Amygdala (tissue), 56 donors: ENCODE results near the gene PLEKHA1.

ENCODE experiments used
- DNase-seq, 56 donors: peaks; one replicate each; lab custom pipeline; 2025; lab: John Stamatoyannopoulos, UW

PLEKHA1 gene

DNA sequence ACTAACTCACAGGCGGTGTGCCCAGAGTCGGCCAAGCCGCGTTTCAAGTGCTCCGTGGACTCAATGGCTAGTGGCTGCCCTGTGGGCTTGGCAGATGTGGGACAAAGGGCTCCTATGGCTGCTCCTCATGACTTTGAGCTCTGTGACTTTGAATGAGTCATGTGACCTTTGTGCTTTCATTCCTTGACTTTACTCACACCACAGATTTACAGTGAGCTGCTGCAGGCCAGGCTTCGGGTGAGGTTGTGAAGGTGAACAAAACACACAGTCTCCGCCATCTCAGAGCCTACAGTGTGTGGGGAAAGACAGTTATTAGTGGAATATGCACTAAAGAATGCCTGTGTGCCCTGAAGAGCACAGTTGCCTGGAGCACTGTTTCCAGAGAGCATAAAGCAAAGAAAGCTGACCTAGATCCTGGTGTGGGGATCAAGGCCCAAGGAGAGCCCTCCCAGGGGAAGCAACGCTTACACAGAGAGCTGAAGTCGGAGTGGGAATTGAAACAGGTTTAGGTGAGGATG, 29.7 kb upstream of the PLEKHA1 start:
- DNase-seq, result peak in 21 of 56 donors; percentile 7 to 66 (median 27)

DNA sequence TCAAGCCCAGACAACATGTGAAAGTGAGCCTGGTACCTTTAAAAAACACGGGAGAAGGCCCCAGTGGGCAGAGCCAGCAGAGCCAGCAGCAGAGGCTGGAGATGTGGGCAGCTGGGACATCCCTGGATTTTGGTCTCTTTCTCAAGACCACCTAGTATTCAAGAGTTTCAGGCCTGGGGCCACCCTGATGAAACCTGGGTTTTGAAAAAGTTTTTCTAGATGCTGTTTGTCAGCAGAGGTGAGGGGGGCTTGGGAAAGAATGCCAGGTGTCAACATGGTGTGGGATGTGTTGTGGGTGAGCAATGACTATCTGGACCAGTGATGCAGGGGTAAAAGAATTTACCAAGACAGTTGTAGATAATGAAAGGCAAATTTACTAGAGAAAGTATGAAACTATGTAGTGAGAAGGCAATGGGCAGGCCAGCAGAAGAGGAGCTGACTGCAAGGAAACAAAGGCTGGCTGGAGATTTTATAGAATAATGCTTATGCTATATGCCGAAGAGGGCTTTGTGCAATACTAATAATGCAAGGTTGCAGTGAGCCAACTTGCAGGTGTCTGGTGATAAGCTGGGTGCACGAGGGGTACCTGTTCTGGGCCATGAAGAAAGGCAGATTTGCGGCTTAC, 28.1 kb upstream of the PLEKHA1 start:
- DNase-seq, result no peak

DNA sequence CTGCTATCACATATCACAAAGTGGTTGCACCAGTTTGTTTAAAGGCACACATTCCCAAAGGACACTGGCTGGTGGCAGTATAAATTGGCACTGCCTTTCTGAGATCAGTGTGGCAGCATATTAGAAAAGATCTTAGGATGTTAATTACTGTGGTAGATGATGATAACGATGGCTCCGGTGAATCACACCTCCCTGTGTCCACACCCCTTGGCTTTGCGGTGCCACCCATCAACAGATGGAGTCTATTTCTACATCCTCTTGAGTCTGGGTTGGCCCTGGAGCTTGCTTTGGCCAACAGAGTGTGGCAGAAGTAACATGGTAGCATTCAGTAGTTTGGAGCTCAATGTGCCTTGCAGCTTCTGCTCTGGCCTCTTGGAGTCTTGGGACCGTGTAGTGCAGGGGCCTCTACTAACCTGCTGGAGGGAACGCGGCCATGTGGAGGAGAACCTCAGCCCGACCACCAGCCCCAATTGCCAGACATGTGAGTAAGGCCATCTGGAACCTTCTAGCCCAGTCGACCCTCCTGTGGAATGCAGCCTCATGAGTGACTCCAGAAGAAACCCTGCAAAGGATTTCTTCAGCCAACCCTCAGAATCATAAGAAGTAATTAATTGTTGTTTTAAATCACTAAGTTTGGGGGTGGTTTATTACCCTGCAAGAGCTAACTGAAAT, 27.2 kb upstream of the PLEKHA1 start:
- DNase-seq, result no peak

DNA sequence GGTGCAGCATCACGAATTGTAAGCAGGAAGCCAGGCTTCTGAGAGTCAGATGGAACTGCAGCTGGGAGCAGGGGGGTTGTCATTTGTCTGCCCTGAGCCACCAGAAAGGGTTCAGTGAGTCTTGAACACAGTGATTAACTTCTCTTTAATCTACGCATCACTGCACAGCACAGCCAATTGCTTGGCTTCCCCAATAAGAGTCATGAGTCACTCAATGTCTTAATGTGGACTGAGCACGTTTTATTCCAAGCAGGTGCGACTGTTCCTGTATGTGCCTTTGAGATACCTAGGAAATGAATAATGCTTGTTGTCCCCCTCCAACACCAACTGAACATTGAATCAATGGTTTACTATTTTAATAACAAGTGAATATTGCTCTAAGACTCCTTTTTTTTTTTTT, 26.0 kb upstream of the PLEKHA1 start:
- no peak for DNase-seq

DNA sequence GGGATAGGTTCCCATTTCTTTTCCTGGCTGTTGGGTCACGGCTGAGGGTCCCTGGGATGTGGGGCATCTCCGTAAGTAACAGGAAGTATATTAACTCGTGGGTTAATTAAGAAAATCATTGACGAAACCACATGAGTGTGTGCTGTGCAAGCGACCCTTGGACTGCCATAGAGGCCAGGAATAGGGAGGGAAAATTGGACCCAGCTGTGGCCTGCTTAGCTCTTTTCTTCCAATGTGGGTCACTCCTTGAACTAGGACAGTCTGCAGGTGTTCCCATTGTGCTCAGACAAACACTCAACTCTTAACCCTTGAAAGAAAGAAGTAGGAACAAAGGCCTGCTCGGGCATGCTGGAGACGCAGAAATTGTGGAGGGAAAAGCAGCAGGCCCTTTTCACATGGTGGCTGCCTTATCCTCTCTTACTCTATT, 25.6 kb upstream of the PLEKHA1 start:
- no peak for DNase-seq

DNA sequence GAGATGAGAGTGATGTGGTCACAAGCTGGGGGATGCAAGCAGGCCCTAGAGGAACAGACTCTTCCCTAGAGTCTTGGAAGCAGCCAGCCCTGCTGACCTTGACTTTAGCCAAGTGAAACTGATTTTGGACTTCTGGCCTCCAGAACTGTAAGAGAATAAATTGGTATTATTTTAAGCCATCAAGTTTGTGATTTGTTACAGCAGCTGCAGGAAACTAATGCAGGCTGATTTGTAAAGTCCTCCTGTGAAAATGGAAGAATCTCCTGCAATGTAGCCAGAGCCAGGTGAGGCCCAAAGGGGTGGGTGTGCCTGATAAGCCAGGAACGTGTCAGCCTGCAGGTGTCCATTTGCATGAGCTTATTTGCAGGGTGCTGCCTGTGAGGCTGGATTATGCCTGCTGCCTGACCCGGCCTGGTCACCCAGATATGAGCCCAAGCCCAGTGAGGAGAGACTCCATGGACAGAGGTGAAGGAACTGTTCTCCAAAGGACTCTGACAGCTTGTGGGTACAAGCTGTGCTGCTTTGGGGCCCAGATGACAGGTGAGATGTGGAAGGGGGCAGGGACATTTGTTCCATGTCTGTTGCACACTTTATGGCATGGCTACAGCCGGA, 24.6 kb upstream of the PLEKHA1 start:
- DNase-seq, result no peak

DNA sequence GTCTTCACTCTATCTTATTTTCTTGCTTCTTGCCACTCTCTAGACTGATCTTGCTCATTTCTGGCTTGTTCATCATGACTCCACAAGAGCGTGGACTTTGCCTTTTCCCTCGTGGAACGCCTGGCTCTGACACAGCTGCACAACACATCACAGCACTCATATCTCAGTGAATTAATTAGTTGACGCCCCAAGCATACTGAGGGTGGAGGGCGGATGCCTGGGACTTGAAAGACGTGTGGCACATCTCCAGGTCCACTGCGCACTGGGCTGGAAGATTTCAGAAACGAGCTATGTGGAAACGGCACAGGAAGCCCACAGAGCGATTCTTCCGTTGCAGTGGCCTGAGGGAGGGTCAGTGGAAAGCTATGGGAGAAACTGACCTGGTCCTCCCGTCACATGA, 23.6 kb upstream of the PLEKHA1 start:
- DNase-seq, result no peak

DNA sequence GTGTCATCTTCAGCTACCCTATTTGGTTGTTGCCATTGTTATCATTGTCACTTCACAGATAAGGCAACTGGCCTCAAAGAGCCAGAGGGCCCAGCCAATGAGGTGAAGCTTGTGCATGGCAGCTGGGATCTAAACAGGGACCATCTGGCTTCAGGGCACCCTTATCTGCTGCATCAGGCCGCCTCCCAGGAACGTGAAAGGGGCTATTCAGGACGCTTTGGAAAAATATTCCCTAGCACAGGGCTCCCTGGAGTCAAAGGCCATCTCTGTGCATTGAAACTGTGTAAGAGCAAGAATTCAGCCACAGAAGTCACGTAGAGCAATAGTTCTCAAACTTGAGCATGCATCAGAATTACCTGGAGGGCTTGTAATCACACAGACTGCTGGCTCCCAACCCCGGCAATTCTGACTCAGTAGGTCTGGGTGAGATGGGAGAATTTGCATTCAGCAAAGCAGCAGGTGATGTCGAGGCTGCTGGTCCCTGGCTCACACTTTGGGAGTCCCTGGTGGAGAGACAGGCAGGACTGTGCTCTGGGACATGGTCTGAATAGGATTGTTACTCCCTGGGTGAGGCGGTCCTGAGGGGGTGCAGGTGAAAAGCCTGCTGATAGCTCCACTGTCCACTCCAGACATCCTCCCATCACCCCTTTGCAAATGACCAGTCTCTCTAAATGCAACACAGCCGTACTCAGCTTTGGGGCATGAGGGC, 21.5 kb upstream of the PLEKHA1 start:
- DNase-seq, result no peak

DNA sequence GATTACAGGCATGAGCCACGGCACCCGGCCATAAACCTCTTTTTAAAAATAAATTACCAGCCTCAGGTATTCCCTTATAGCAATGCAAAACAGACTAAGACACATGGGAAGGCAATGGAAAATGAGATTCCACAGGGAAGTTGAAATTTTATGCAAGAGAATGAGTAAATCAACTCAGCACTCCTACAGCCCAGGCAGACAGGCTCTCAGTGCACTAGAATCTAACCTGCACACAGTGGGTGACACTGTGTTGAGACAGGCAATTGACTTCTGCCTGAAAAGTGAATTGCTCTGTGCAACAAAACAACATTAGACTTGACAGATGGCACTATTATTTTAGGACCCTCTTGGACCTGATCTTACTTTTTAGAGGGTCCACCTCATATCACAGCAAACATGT, 20.1 kb upstream of the PLEKHA1 start:
- DNase-seq, result no peak

DNA sequence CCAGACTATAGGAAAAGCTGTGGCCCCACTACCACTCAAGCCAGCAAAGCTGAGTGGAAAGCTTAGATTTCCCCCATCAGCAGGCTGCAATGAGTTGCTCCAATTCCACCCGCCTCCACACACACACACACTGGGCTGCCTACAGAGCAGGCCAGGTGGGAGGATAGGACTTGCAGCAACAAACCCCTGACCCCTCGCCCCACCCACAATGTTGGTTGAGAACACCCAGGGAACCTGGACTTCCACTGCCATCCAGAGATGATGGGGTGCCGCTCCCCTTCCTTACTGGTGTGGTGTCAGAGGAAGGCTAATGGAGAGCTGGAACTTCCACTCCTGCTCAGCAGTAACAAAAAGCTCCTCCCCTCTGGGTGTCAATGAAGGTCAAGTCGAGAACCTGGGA, 16.8 kb upstream of the PLEKHA1 start:
- no peak for DNase-seq

DNA sequence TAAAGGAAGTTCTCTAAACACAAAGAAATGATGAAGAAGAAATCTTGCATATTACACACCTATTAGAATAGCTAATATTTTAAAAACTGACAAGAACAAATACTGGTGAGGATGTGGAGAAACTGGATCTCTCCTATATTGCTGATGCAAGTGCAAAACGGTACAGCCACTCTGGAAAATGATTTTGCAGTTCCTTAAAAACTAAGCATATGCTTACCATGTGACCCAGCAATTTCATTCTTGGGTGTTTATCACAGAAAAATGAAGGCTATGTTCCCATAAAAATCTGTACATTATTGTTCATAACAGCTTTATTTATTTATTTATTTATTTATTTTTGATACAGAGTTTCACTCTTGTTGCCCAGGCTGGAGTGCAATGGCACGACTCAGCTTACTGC, 14.9 kb upstream of the PLEKHA1 start:
- DNase-seq, result no peak

DNA sequence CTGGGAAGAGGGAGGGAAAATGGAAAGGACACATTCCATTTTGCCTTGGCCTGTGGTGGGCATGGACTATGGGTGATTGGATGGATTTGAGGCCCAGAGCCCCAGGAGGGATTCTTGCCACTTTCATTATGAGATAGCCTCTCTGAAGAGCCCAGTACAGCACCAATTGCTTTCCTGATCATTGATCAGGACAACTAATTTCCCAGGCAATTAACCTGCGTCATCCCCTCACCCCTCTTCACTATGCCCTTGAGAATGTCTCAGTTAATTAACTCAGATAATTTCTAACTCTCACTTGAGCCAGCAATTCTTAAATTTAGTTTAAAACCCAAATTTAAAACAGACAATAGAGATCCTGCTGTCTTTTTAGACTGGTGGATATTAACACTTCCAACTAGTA, 13.5 kb upstream of the PLEKHA1 start:
- DNase-seq, result no peak

DNA sequence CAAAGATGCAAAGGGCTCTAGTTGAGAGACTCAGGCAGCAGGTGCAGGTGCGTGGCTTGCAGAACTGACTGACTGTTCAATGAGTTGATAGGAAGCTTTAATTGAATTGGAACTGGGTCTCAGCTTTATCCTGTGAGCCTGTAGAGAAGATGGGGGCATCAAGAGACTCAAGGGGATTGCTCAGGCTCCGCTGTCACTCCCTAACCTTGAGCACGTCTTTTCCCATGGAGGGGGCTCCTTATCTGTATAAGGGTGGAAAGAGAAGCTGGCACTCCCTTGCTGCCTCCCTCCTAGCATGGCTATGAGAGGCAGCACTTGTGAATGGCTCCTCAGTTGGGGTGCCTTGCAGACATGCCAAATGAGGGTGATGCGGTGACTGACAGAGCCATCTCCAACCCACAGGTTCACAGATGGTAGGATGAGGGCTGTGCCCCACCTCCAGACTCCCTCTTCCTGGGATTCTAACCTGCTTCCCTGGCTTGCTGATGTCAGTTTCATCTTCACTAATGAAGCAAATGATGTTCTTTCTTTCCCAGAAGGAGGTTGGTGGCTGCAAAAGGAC, 12.4 kb upstream of the PLEKHA1 start:
- DNase-seq, result no peak

DNA sequence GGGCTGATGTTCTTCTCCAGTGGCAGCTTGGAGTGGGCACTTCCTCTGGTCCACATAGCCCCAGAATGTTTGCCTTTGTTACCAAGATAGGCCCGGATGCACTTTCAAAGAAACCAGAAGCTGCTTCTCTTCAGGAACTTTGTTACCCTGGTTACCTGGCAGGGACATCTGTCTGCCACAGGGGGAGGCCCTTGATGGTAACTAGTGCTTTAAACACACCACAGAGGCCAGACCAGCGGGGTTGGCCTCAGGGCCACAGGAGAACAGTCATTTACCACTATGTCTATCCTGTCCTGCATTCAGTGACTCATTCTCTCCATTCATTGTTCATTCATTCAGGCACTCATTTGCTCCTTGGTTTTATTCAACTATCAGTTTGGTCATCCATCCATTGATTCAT, 11.9 kb upstream of the PLEKHA1 start:
- DNase-seq, result no peak

DNA sequence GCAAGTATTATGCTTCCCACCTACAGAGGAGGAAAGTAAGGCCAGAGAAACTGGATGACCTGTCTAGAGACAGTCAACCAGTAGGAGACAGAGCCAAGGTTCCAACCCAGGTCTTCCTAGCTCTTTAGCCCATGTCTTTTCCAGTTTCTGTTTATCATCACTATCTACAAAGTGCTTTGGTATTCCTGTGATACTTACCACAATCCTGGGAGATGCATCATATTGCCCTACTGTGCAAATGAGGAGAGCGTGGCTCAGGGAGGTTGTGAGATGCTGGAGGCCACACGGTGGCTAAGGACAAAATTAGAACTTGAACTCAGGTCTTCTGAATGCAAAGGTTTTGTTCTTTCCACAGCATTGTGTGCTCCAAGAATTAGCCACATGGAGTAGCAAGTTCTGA, 11.2 kb upstream of the PLEKHA1 start:
- no peak for DNase-seq

DNA sequence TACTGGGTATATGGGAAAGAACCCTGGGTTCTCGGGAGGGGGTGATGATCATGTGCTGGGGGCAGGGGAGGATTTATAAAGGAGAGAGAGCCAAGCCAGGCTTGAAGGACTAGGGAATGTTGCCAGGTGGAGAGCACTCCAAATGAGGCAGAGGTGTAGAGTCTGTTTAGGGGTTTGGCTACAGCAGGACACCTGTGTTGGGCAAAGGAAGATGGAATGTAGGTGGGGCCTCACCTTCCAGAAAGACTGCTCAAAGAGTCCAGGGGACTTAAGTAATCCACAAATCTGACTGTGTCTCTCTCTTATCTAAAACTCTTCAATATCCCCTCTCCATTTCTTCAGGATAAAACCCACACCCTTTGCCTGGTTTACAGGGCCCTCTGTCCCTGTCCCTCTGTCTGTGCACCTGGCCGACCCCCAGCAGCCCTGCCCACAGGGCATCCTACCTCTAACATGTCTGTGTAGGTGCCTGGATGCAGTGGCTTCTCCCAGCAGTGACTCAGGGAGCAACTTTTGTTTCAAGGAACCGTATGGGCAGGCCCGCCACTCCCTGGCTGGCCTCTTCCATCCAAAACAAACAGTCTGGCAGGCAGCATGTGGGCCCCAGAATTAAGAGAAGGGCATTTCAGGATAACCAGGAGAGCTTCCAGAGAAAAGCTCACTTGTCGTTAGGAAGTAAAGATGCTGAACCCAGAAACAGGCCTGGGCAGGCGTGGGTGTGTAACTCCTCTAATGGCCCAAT, 10.6 kb upstream of the PLEKHA1 start:
- no peak for DNase-seq

DNA sequence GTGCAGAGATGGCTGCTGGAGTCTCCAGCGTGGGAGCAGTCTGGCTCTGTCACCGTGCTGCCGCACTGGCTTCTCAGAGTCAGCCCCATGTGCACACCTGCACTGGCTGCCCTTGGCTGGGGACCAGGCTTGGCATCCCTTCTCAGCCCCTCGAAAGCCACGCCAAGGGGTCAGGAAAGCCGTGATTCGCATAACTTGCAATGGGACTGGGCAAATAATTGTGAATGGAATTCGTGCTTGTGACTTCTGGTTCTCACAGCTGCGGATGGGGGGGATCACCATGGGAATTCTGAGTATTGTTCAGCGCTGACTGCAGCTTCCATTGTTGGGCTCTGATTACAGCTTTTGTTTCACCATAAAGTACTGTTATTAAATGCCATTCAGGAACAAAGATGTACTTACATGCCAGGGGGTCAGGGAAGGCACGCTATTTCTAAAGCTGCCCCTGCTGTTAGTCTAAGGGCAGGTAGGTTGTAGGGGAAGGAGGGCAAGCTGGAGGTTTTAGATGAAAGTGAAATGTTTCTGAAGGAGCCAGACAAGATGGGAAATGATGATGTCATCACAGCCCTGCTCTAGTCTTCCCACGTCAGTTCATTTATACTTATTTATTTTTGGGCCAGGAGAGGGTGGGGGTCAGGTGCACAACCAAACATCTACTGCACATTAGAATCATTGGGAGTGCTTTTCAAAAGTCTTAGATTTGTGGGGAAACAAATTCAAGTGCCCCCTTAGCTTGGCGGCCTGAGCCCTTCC, 5.8 kb upstream of the PLEKHA1 start:
- DNase-seq, result peak in 43 of 56 donors; percentile 15 to 79 (median 50)

DNA sequence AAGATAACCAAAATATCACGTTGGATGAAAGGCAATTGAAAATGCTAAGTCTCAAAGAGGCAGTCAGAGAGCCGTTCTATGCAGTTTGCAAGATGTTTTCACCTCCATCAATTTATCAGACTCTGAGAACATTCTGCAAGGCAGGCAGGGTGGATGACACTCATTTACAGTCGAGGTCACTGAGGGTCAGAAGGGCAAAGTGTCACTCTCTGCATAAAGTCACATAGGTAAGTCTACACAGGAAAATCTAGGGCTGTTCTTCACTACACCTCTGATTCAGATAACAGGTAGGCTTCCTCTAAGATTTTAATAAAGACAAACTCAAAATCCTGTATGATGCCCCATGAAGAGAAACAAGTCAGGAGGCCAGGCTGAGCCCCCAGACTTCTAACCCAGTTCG, 1.4 kb upstream of the PLEKHA1 start:
- DNase-seq, result no peak

DNA sequence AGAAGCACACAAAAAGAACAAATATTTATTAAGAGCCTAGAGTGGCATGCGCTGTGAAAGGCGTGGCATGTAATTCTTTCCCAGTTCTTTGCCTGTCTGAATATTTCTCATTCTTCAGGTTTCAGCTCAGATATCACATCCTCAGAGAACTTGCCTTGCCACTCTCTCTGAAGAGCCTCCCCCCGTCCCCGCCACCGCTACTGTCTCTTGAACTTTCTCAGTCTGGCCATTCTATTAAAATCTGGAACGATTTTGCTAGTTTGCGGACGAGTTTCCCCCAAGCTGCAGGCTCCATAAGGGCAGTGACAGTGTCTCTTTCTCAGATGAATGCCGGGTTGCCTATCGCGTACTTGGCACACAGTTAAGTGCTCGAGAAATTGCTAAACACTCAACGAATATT, 787 bp upstream of the PLEKHA1 start:
- peak in 15 of 56 donors; percentile 6 to 68 (median 32) for DNase-seq
